MM.1S (cell line): Measurements from ENCODE around the gene PREX1.

ENCODE experiments used
- DNase-seq: peaks from one replicate; pipeline ENCODE4 v3.0.0-alpha.2; 2015
- H2AFZ ChIP-seq: fragments of 300-600 bp; sonication (generic); 2 replicates; pipeline ENCODE4 v1.6.0; 2016; ENCODE audit warnings: antibody characterized with exemption, low read length
- H3F3A ChIP-seq: fragments of 300-600 bp; sonication (generic); 2 replicates; pipeline ENCODE4 v1.6.1; 2016; ENCODE audit warnings: mild to moderate bottlenecking, antibody characterized with exemption, low read length, moderate library complexity, mixed read lengths; ENCODE audit not compliant: insufficient read depth
- H3K27ac ChIP-seq: fragments of 300-600 bp; sonication (generic); 2 replicates; pipeline ENCODE4 v1.5.1; 2016; ENCODE audit warnings: mild to moderate bottlenecking, low read length
- H3K27me3 ChIP-seq: fragments of 300-600 bp; sonication (generic); replicated peaks from 2 replicates; pipeline ENCODE4 v1.6.0; 2016; ENCODE audit warnings: low read length; ENCODE audit not compliant: insufficient read depth
- H3K36me3 ChIP-seq: fragments of 300-600 bp; sonication (generic); replicated peaks from 2 replicates; pipeline ENCODE4 v1.6.1; 2016; ENCODE audit warnings: mild to moderate bottlenecking, low read length, mixed read lengths; ENCODE audit not compliant: insufficient read depth
- H3K4me1 ChIP-seq: fragments of 300-600 bp; sonication (generic); 2 replicates; pipeline ENCODE4 v1.6.1; 2016; ENCODE audit warnings: low read length, mixed read lengths
- H3K4me2 ChIP-seq: fragments of 300-600 bp; sonication (generic); 2 replicates; pipeline ENCODE4 v1.6.0; 2016; ENCODE audit warnings: low read depth, low read length
- H3K4me3 ChIP-seq: fragments of 300-600 bp; sonication (generic); 2 replicates; pipeline ENCODE4 v1.5.1; 2016; ENCODE audit warnings: low read length, mixed read lengths
- H3K79me2 ChIP-seq: fragments of 300-600 bp; sonication (generic); 2 replicates; pipeline ENCODE4 v1.6.1; 2016; ENCODE audit warnings: mixed run types, low read length, mixed read lengths
- H3K9ac ChIP-seq: fragments of 300-600 bp; sonication (generic); 2 replicates; pipeline ENCODE4 v1.6.1; 2016; ENCODE audit warnings: low read length, mixed read lengths
- H3K9me2 ChIP-seq: fragments of 300-600 bp; sonication (generic); replicated peaks from 2 replicates; pipeline ENCODE4 v1.6.1; 2016; ENCODE audit warnings: mild to moderate bottlenecking, low read length, mixed read lengths; ENCODE audit not compliant: insufficient read depth
- H3K9me3 ChIP-seq: fragments of 300-600 bp; sonication (generic); replicated peaks from 2 replicates; pipeline ENCODE4 v1.6.1; 2016; ENCODE audit warnings: mild to moderate bottlenecking, low read length, mixed read lengths; ENCODE audit not compliant: insufficient read depth
- H4K20me1 ChIP-seq: fragments of 300-600 bp; sonication (generic); 2 replicates; pipeline ENCODE4 v1.6.1; 2016; ENCODE audit warnings: mild to moderate bottlenecking, low read length, moderate library complexity, mixed read lengths; ENCODE audit not compliant: insufficient read depth
- CTCF ChIP-seq: fragments of 300-600 bp; sonication (generic); IDR thresholded peaks from 2 replicates; pipeline ENCODE4 v1.5.1; 2016; ENCODE audit warnings: antibody characterized with exemption, low read length, mixed read lengths
- EZH2 ChIP-seq: fragments of 300-600 bp; sonication (generic); optimal IDR thresholded peaks from 2 replicates; pipeline ENCODE3; 2017; ENCODE audit warnings: low read depth, mild to moderate bottlenecking, antibody characterized with exemption, low read length, mixed read lengths
- EZH2phosphoT487 ChIP-seq: fragments of 300-600 bp; sonication (generic); IDR thresholded peaks from 2 replicates; pipeline ENCODE4 v1.6.1; 2018; ENCODE audit warnings: antibody characterized with exemption, low read length

Gene PREX1

GRCh38 chr20:48839154-48839917 is 11.5 kb upstream of the PREX1 start:
- no peaks in the 10 kb centered on the region for H4K20me1 ChIP-seq
- no peak overlapping the region for H3K4me3 ChIP-seq
- no peak overlapping the region for H3K27ac ChIP-seq
- DNase-seq: no peak
- no peaks in the 10 kb centered on the region for H3K36me3 ChIP-seq
- no peak overlapping the region for H3K9ac ChIP-seq
- no peaks in the 10 kb centered on the region for H3K27me3 ChIP-seq
- no peaks in the 10 kb centered on the region for H3F3A ChIP-seq
- no peaks in the 10 kb centered on the region for H3K9me2 ChIP-seq
- H3K4me2 ChIP-seq: no peak overlapping the region
- H3K4me1 ChIP-seq: no peaks in the 10 kb centered on the region
- H3K9me3 ChIP-seq: no peaks in the 10 kb centered on the region
- no peaks in the 10 kb centered on the region for H3K79me2 ChIP-seq
- TF ChIP-seq EZH2: no peak
- TF ChIP-seq CTCF: no peak
- TF ChIP-seq EZH2phosphoT487: no peak
- H2AFZ ChIP-seq: no peak overlapping the region

GRCh38 chr20:48837014-48837413 is 9.2 kb upstream of the PREX1 start:
- H3K9ac ChIP-seq: no peak overlapping the region
- H3K27me3 ChIP-seq: no peaks in the 10 kb centered on the region
- H3K36me3 ChIP-seq: no peaks in the 10 kb centered on the region
- no peak overlapping the region for H2AFZ ChIP-seq
- no peaks in the 10 kb centered on the region for H3K79me2 ChIP-seq
- DNase-seq: no peak
- TF ChIP-seq CTCF (no peak), EZH2phosphoT487 (no peak), EZH2 (no peak)
- no peak overlapping the region for H3K4me2 ChIP-seq
- H3K9me3 ChIP-seq: no peaks in the 10 kb centered on the region
- no peaks in the 10 kb centered on the region for H4K20me1 ChIP-seq
- no peaks in the 10 kb centered on the region for H3F3A ChIP-seq
- H3K4me3 ChIP-seq: no peak overlapping the region
- H3K27ac ChIP-seq: no peak overlapping the region
- H3K9me2 ChIP-seq: no peaks in the 10 kb centered on the region
- H3K4me1 ChIP-seq: no peaks in the 10 kb centered on the region

GRCh38 chr20:48835390-48835789 is 7.6 kb upstream of the PREX1 start:
- no peaks in the 10 kb centered on the region for H3K9me2 ChIP-seq
- H3K4me2 ChIP-seq: no peak overlapping the region
- DNase-seq: no peak
- no peak overlapping the region for H3K4me3 ChIP-seq
- no peaks in the 10 kb centered on the region for H3F3A ChIP-seq
- H3K4me1 ChIP-seq: no peaks in the 10 kb centered on the region
- TF ChIP-seq EZH2phosphoT487 (no peak), EZH2 (no peak), CTCF (no peak)
- no peaks in the 10 kb centered on the region for H3K27me3 ChIP-seq
- no peak overlapping the region for H2AFZ ChIP-seq
- H3K9me3 ChIP-seq: no peaks in the 10 kb centered on the region
- no peak overlapping the region for H3K9ac ChIP-seq
- no peaks in the 10 kb centered on the region for H3K36me3 ChIP-seq
- no peaks in the 10 kb centered on the region for H3K79me2 ChIP-seq
- no peaks in the 10 kb centered on the region for H4K20me1 ChIP-seq
- no peak overlapping the region for H3K27ac ChIP-seq
